H9 (cell line): ENCODE results near the gene KIRREL3. TPM values are rescaled to one million over a fixed set of nuclear protein-coding genes. Genes with fewer than 3 reads are reported as not detected.
A peak's percentile ranks its signal among the peaks of the same experiment; 100 is the strongest.

ENCODE experiments used
- DNase-seq: peaks from one replicate; pipeline ENCODE4 v3.0.0-alpha.2; 2017
- H2AFZ ChIP-seq: one replicate; pipeline ENCODE4 v1.6.1; 2013; ENCODE audit warnings: mild to moderate bottlenecking, low read length, control low read depth, moderate library complexity
- H2AK5ac ChIP-seq: 2 replicates; pipeline ENCODE4 v1.6.1; 2013; ENCODE audit warnings: low read length, control low read depth, mixed read lengths; ENCODE audit not compliant: insufficient read length
- H2BK120ac ChIP-seq: one replicate; pipeline ENCODE4 v1.6.1; 2013; ENCODE audit warnings: low read depth, mild to moderate bottlenecking, low read length, control low read depth, inconsistent platforms; ENCODE audit not compliant: poor library complexity, severe bottlenecking
- H2BK12ac ChIP-seq: 2 replicates; pipeline ENCODE4 v1.6.1; 2013; ENCODE audit warnings: low read length, control low read depth, mixed read lengths, low read depth; ENCODE audit not compliant: insufficient read length
- H2BK15ac ChIP-seq: 2 replicates; pipeline ENCODE4 v1.6.1; 2013; ENCODE audit warnings: low read depth, low read length, control low read depth
- H2BK20ac ChIP-seq: one replicate; pipeline ENCODE4 v1.6.1; 2013; ENCODE audit warnings: low read depth, mild to moderate bottlenecking, low read length, control low read depth, inconsistent platforms; ENCODE audit not compliant: poor library complexity, severe bottlenecking
- H2BK5ac ChIP-seq: 2 replicates; pipeline ENCODE4 v1.6.1; 2013; ENCODE audit warnings: low read length, control low read depth, mixed read lengths; ENCODE audit not compliant: insufficient read length
- H3K14ac ChIP-seq: 2 replicates; pipeline ENCODE4 v1.6.1; 2013; ENCODE audit warnings: low read length, control low read depth; ENCODE audit not compliant: insufficient read depth
- H3K18ac ChIP-seq: 2 replicates; pipeline ENCODE4 v1.6.1; 2013; ENCODE audit warnings: low read depth, mild to moderate bottlenecking, mixed read lengths, low read length, control low read depth; ENCODE audit not compliant: insufficient read length
- H3K23ac ChIP-seq: 2 replicates; pipeline ENCODE4 v1.6.1; 2013; ENCODE audit warnings: low read length, control low read depth, mixed read lengths, low read depth; ENCODE audit not compliant: insufficient read length
- H3K23me2 ChIP-seq: 2 replicates; pipeline ENCODE4 v1.6.1; 2013; ENCODE audit warnings: low read depth, mild to moderate bottlenecking, mixed read lengths, low read length, control low read depth; ENCODE audit not compliant: insufficient read length, poor library complexity, severe bottlenecking
- H3K27ac ChIP-seq: 2 replicates; pipeline ENCODE4 v1.5.1; 2013; ENCODE audit warnings: low read length, control low read depth, mixed read lengths, low read depth; ENCODE audit not compliant: insufficient read length
- H3K27me3 ChIP-seq: 2 replicates; pipeline ENCODE4 v1.6.1; 2013; ENCODE audit warnings: low read length, control low read depth, inconsistent platforms; ENCODE audit not compliant: insufficient read depth
- H3K4ac ChIP-seq: 2 replicates; pipeline ENCODE4 v1.6.1; 2013; ENCODE audit warnings: low read depth, mild to moderate bottlenecking, control low read depth, inconsistent platforms, low read length, moderate library complexity
- H3K4me1 ChIP-seq: 2 replicates; pipeline ENCODE4 v1.6.1; 2013; ENCODE audit warnings: low read length, control low read depth, inconsistent platforms; ENCODE audit not compliant: insufficient read depth
- H3K4me2 ChIP-seq: 2 replicates; pipeline ENCODE4 v1.6.1; 2013; ENCODE audit warnings: low read length, control low read depth, mixed read lengths; ENCODE audit not compliant: insufficient read length, insufficient read depth
- H3K56ac ChIP-seq: 2 replicates; pipeline ENCODE4 v1.6.1; 2013; ENCODE audit warnings: low read depth, mild to moderate bottlenecking, mixed read lengths, low read length, control low read depth; ENCODE audit not compliant: insufficient read length
- H3K79me1 ChIP-seq: 2 replicates; pipeline ENCODE4 v1.6.1; 2013; ENCODE audit warnings: low read depth, mild to moderate bottlenecking, moderate library complexity, low read length, control low read depth, inconsistent platforms; ENCODE audit not compliant: insufficient read depth, poor library complexity, severe bottlenecking
- H3K79me2 ChIP-seq: 2 replicates; pipeline ENCODE4 v1.6.1; 2013; ENCODE audit warnings: low read length, control low read depth, inconsistent platforms; ENCODE audit not compliant: insufficient read depth
- H3K9ac ChIP-seq: 2 replicates; pipeline ENCODE4 v1.6.1; 2013; ENCODE audit warnings: low read length, control low read depth, mixed read lengths; ENCODE audit not compliant: insufficient read length; ENCODE audit errors: extremely low read depth
- H3K9me3 ChIP-seq: one replicate; pipeline ENCODE4 v1.6.1; 2013; ENCODE audit warnings: low read depth, low read length, inconsistent platforms; ENCODE audit not compliant: control insufficient read depth
- H3T11ph ChIP-seq: one replicate; pipeline ENCODE4 v1.6.1; 2013; ENCODE audit warnings: mild to moderate bottlenecking, low read length, control low read depth, inconsistent platforms
- H4K20me1 ChIP-seq: one replicate; pipeline ENCODE4 v1.6.1; 2013; ENCODE audit not compliant: control insufficient read depth, insufficient read length, insufficient read depth
- H4K5ac ChIP-seq: 2 replicates; pipeline ENCODE4 v1.6.1; 2013; ENCODE audit warnings: low read depth, mild to moderate bottlenecking, mixed read lengths, low read length, control low read depth; ENCODE audit not compliant: insufficient read length
- H4K8ac ChIP-seq: replicated peaks from 2 replicates; pipeline ENCODE4 v1.6.1; 2013; ENCODE audit warnings: low read length, control low read depth, mixed read lengths, low read depth; ENCODE audit not compliant: insufficient read length
- H4K91ac ChIP-seq: 2 replicates; pipeline ENCODE4 v1.6.1; 2013; ENCODE audit warnings: low read depth, mild to moderate bottlenecking, moderate library complexity, mixed read lengths, low read length, control low read depth; ENCODE audit not compliant: insufficient read length
- H3K27ac Mint-ChIP-seq, 3 experiments: 2 replicates in 2 of 3; 3 replicates in 1 of 3; pipeline ENCODE4 v1.8.0; 2020 to 2021; ENCODE audit warnings: mixed read lengths in 3 of 3, mild to moderate bottlenecking in 1 of 3, moderate library complexity in 1 of 3
- H3K27me3 Mint-ChIP-seq: 2 replicates; pipeline ENCODE4 v1.8.0; 2021; ENCODE audit warnings: low read depth, mild to moderate bottlenecking, moderate library complexity, mixed read lengths
- H3K36me3 Mint-ChIP-seq, 3 experiments: 2 replicates in 2 of 3; 3 replicates in 1 of 3; pipeline ENCODE4 v1.8.0; 2020 to 2021; ENCODE audit warnings: low read depth in 3 of 3, mixed read lengths in 3 of 3; ENCODE audit not compliant: insufficient read depth in 1 of 3
- H3K4me1 Mint-ChIP-seq, 2 experiments: 2 replicates each; pipeline ENCODE4 v1.8.0; 2020; ENCODE audit warnings: mixed read lengths in 2 of 2
- H3K4me3 Mint-ChIP-seq, 2 experiments: 2 replicates in 1 of 2; 3 replicates in 1 of 2; pipeline ENCODE4 v1.8.0; 2020 to 2021; ENCODE audit warnings: mild to moderate bottlenecking in 2 of 2, mixed read lengths in 2 of 2, moderate library complexity in 1 of 2
- H3K9me3 Mint-ChIP-seq, 2 experiments: 2 replicates in 1 of 2; 3 replicates in 1 of 2; pipeline ENCODE4 v1.8.0; 2020; ENCODE audit warnings: mild to moderate bottlenecking in 2 of 2, mixed read lengths in 2 of 2, moderate library complexity in 1 of 2
- CTCF ChIP-seq: fragments of 200-600 bp; sonication (generic); conservative IDR thresholded peaks from 3 replicates; pipeline ENCODE4 v1.8.0; 2021; ENCODE audit warnings: antibody characterized with exemption, mild to moderate bottlenecking
- WGBS: extraction: QIAGEN DNeasy Blood & Tissue Kit; methylation state at CpG from one replicate; pipeline ENCODE4 v1.1.7; 2013; ENCODE audit warnings: missing lambda C conversion rate, low lambda C conversion rate, mixed read lengths; ENCODE audit not compliant: insufficient read length; ENCODE audit errors: extremely low coverage; 5-methylcytosine and 5-hydroxymethylcytosine counted together
- long read RNA-seq: library from polyadenylated mRNA; unstranded; transcript quantifications from one replicate; pipeline ENCODE4 v2.0.0, GENCODE V29; 2020
- total RNA-seq: library from RNA; stranded (reverse); gene quantifications from 2 replicates; pipeline ENCODE4 v1.2.1, GENCODE V29; 2021

Gene KIRREL3
- 0.09 and 0.17 TPM in 2 replicates for total RNA-seq
- long read RNA-seq, partial matches to known transcripts: 0 of 1 reads
- long read RNA-seq, other reads (novel, unspliced or antisense): 1 of 1 reads

GRCh38 chr11:127000291-127000968, at the start of gene KIRREL3:
TSS of gene KIRREL3 (minus strand) at chr11:127000770.
- Mint-ChIP-seq H3K4me1 (peaks cover 28 to 32% of the 10 kb centered on the region in 2 experiments), H3K9me3 (no peaks in the 10 kb centered on the region), H3K4me3 (no peak within 1 kb of the TSS; a peak in 1 of 5 replicates), H3K27ac (no peak within 1 kb of the TSS), H3K36me3 (no peaks in the 10 kb centered on the region), H3K27me3 (peaks cover 21% of the 10 kb centered on the region)
- no peak within 1 kb of the TSS for H2AFZ ChIP-seq
- no peak within 1 kb of the TSS for H3K23ac ChIP-seq
- no peak within 1 kb of the TSS for H4K5ac ChIP-seq
- H2BK120ac ChIP-seq: no peak within 1 kb of the TSS
- H3K4me2 ChIP-seq: peak within 1 kb of the TSS; percentile 73
- H3K79me1 ChIP-seq: no peaks in the 10 kb centered on the region
- H3K9ac ChIP-seq: no peak within 1 kb of the TSS
- H2BK12ac ChIP-seq: no peak within 1 kb of the TSS
- H3K4me1 ChIP-seq: peaks cover 7% of the 10 kb centered on the region
- H2BK15ac ChIP-seq: no peak within 1 kb of the TSS
- no peak within 1 kb of the TSS for H3K4ac ChIP-seq
- H4K91ac ChIP-seq: no peak within 1 kb of the TSS
- H3K14ac ChIP-seq: no peak within 1 kb of the TSS; the same call in 1 of the 2 replicates
- H4K8ac ChIP-seq: no peak within 1 kb of the TSS
- no peak within 1 kb of the TSS for H3K27ac ChIP-seq
- no CpG with 5 or more reads among the region's 42 CpGs for WGBS
- H2AK5ac ChIP-seq: no peak within 1 kb of the TSS
- no peak within 1 kb of the TSS for H2BK5ac ChIP-seq
- no peak within 1 kb of the TSS for H2BK20ac ChIP-seq
- H3K27me3 ChIP-seq: peaks cover 43% of the 10 kb centered on the region; the same call in 1 of the 2 replicates
- no peaks in the 10 kb centered on the region for H3K79me2 ChIP-seq
- H3K18ac ChIP-seq: no peak within 1 kb of the TSS
- no peaks in the 10 kb centered on the region for H4K20me1 ChIP-seq
- H3K56ac ChIP-seq: no peak within 1 kb of the TSS
- H3K9me3 ChIP-seq: no peaks in the 10 kb centered on the region
- peak; percentile 37 for DNase-seq
- TF ChIP-seq CTCF: no peak
- no peak within 1 kb of the TSS for H3T11ph ChIP-seq
- peaks cover 16% of the 10 kb centered on the region for H3K23me2 ChIP-seq
